ENCODE data around the gene APOBEC3A. TPM values are rescaled to one million over a fixed set of nuclear protein-coding genes. Genes with fewer than 3 reads are reported as not detected.
A peak's percentile ranks its signal among the peaks of the same experiment; 100 is the strongest.

APOBEC3A gene
- total and polyA plus RNA-seq, 3 experiments from 2014 or later, result not detected

- Mint-ChIP-seq H3K4me1 (peaks cover 11 to 16% (median 13%) of the 10 kb centered on the region in 3 donors), H3K27ac (no peak overlapping the region), H3K4me3 (no peak overlapping the region), H3K36me3 (no peaks in the 10 kb centered on the region), H3K9me3 (peaks cover 0 to 2% (median 0%) of the 10 kb centered on the region in 5 donors), H3K27me3 (peaks cover 17 to 62% of the 10 kb centered on the region in 2 donors)
- DNase-seq, result no peak
- CTCF ChIA-PET, result no interaction called here
- peaks cover 8% of the 10 kb centered on the region for H3K4me1 ChIP-seq (ENCODE audit: insufficient read depth, low read length)
- no peak overlapping the region for H3K27ac ChIP-seq (ENCODE audit: low read depth, low read length)
- POLR2A ChIA-PET, result no interaction called here
- H3K36me3 ChIP-seq (ENCODE audit: insufficient read depth, low read length), result no peaks in the 10 kb centered on the region
- H3K27me3 ChIP-seq (ENCODE audit: insufficient read depth, low read length, poor library complexity, severe bottlenecking), result peaks cover 2% of the 10 kb centered on the region
- no peak overlapping the region for H3K4me3 ChIP-seq (ENCODE audit: low read length)
- no peaks in the 10 kb centered on the region for H3K9me3 ChIP-seq (ENCODE audit: low read length)
These were observed 19.9 kb upstream of the APOBEC3A start for GRCh38 chr22:38937541-38937940.

GRCh38 chr22:38938221-38938620, 19.2 kb upstream of the APOBEC3A start:
- Mint-ChIP-seq H3K27me3 (peaks cover 17 to 69% of the 10 kb centered on the region in 2 donors), H3K4me1 (peaks cover 14 to 23% (median 14%) of the 10 kb centered on the region in 3 donors), H3K4me3 (no peak overlapping the region), H3K9me3 (peaks cover 0 to 2% (median 0%) of the 10 kb centered on the region in 5 donors), H3K27ac (no peak overlapping the region), H3K36me3 (no peaks in the 10 kb centered on the region)
- H3K4me1 ChIP-seq (ENCODE audit: insufficient read depth, low read length), result peaks cover 8% of the 10 kb centered on the region
- DNase-seq, result no peak
- CTCF ChIA-PET, result no interaction called here
- no peaks in the 10 kb centered on the region for H3K36me3 ChIP-seq (ENCODE audit: insufficient read depth, low read length)
- no peaks in the 10 kb centered on the region for H3K9me3 ChIP-seq (ENCODE audit: low read length)
- H3K4me3 ChIP-seq (ENCODE audit: low read length), result no peak overlapping the region
- peaks cover 8% of the 10 kb centered on the region for H3K27me3 ChIP-seq (ENCODE audit: insufficient read depth, low read length, poor library complexity, severe bottlenecking)
- POLR2A ChIA-PET, result no interaction called here
- H3K27ac ChIP-seq (ENCODE audit: low read depth, low read length), result no peak overlapping the region

- Mint-ChIP-seq H3K4me3 (no peak overlapping the region), H3K4me1 (peaks cover 16 to 29% (median 19%) of the 10 kb centered on the region in 3 donors), H3K27ac (no peak overlapping the region), H3K27me3 (peaks cover 21 to 73% of the 10 kb centered on the region in 2 donors), H3K9me3 (peaks cover 0 to 2% (median 0%) of the 10 kb centered on the region in 5 donors), H3K36me3 (no peaks in the 10 kb centered on the region)
- Histone ChIP-seq H3K27ac (ENCODE audit: low read depth, low read length) (no peak overlapping the region), H3K9me3 (ENCODE audit: low read length) (no peaks in the 10 kb centered on the region), H3K4me3 (ENCODE audit: low read length) (no peak overlapping the region), H3K4me1 (ENCODE audit: insufficient read depth, low read length) (peaks cover 8% of the 10 kb centered on the region), H3K36me3 (ENCODE audit: insufficient read depth, low read length) (no peaks in the 10 kb centered on the region), H3K27me3 (ENCODE audit: insufficient read depth, low read length, poor library complexity, severe bottlenecking) (peaks cover 13% of the 10 kb centered on the region)
- ChIA-PET POLR2A (no interaction called here), CTCF (no interaction called here)
- DNase-seq, result no peak
These were observed 18.5 kb upstream of the APOBEC3A start for GRCh38 chr22:38938925-38939324.

- no peaks in the 10 kb centered on the region for H3K9me3 Mint-ChIP-seq
- peak overlapping the region in 4 of 7 donors; percentile 80 to 85 (median 84) for H3K4me3 Mint-ChIP-seq
- peaks cover 8% of the 10 kb centered on the region for H3K4me1 ChIP-seq (ENCODE audit: insufficient read depth, low read length)
- CTCF ChIA-PET, result no interaction called here
- no peak for DNase-seq
- peaks cover 22% of the 10 kb centered on the region for H3K27me3 ChIP-seq (ENCODE audit: insufficient read depth, low read length, poor library complexity, severe bottlenecking)
- H3K27me3 Mint-ChIP-seq, result peaks cover 22 to 75% of the 10 kb centered on the region in 2 donors
- H3K27ac ChIP-seq (ENCODE audit: low read depth, low read length), result no peak overlapping the region
- H3K36me3 ChIP-seq (ENCODE audit: insufficient read depth, low read length), result no peaks in the 10 kb centered on the region
- H3K36me3 Mint-ChIP-seq, result no peaks in the 10 kb centered on the region
- POLR2A ChIA-PET, result no interaction called here
- peaks cover 16 to 29% (median 19%) of the 10 kb centered on the region in 3 donors for H3K4me1 Mint-ChIP-seq
- no peak overlapping the region for H3K4me3 ChIP-seq (ENCODE audit: low read length)
- no peak overlapping the region for H3K27ac Mint-ChIP-seq
- H3K9me3 ChIP-seq (ENCODE audit: low read length), result no peaks in the 10 kb centered on the region
These were observed 16.5 kb upstream of the APOBEC3A start for GRCh38 chr22:38940811-38941384.

GRCh38 chr22:38941488-38941987, 15.9 kb upstream of the APOBEC3A start:
- Mint-ChIP-seq H3K27me3 (peaks cover 22 to 78% of the 10 kb centered on the region in 2 donors), H3K36me3 (no peaks in the 10 kb centered on the region), H3K9me3 (no peaks in the 10 kb centered on the region), H3K4me3 (peak overlapping the region; percentile 1 to 86 (median 83)), H3K27ac (peak overlapping the region in 6 of 8 donors; percentile 3 to 74 (median 46)), H3K4me1 (peaks cover 16 to 29% (median 19%) of the 10 kb centered on the region in 3 donors)
- Histone ChIP-seq H3K27ac (ENCODE audit: low read depth, low read length) (no peak overlapping the region), H3K27me3 (ENCODE audit: insufficient read depth, low read length, poor library complexity, severe bottlenecking) (peaks cover 22% of the 10 kb centered on the region), H3K9me3 (ENCODE audit: low read length) (no peaks in the 10 kb centered on the region), H3K4me1 (ENCODE audit: insufficient read depth, low read length) (peaks cover 8% of the 10 kb centered on the region), H3K36me3 (ENCODE audit: insufficient read depth, low read length) (no peaks in the 10 kb centered on the region), H3K4me3 (ENCODE audit: low read length) (peak overlapping the region; percentile 21)
- no peak for DNase-seq
- ChIA-PET CTCF (interaction anchor here (1.9 kb wide), 1 partner anchor 14 kb away, joined by 4 read pairs; no protein-coding TSS in a partner anchor), POLR2A (interaction anchor here (0.6 kb wide), 1 partner anchor 47 kb away, joined by 3 read pairs; no protein-coding TSS in a partner anchor)

- no peak for DNase-seq
- Histone ChIP-seq H3K4me1 (ENCODE audit: insufficient read depth, low read length) (peaks cover 8% of the 10 kb centered on the region), H3K27me3 (ENCODE audit: insufficient read depth, low read length, poor library complexity, severe bottlenecking) (peaks cover 22% of the 10 kb centered on the region), H3K36me3 (ENCODE audit: insufficient read depth, low read length) (no peaks in the 10 kb centered on the region), H3K27ac (ENCODE audit: low read depth, low read length) (no peak overlapping the region), H3K9me3 (ENCODE audit: low read length) (no peaks in the 10 kb centered on the region), H3K4me3 (ENCODE audit: low read length) (no peak overlapping the region)
- POLR2A ChIA-PET, result no interaction called here
- H3K4me1 Mint-ChIP-seq, result peaks cover 16 to 29% (median 19%) of the 10 kb centered on the region in 3 donors
- H3K27me3 Mint-ChIP-seq, result peaks cover 25 to 83% of the 10 kb centered on the region in 2 donors
- no peaks in the 10 kb centered on the region for H3K36me3 Mint-ChIP-seq
- H3K27ac Mint-ChIP-seq, result peak overlapping the region in 1 of 8 donors; percentile 51
- H3K4me3 Mint-ChIP-seq, result peak overlapping the region in 3 of 7 donors; percentile 5 to 80 (median 16)
- CTCF ChIA-PET, result interaction anchor here (1.1 to 1.9 kb wide), 2 partner anchors 14 to 15 kb away, joined by 4 read pairs; no protein-coding TSS in a partner anchor
- no peaks in the 10 kb centered on the region for H3K9me3 Mint-ChIP-seq
These were observed 14.7 kb upstream of the APOBEC3A start for GRCh38 chr22:38942702-38943101.

GRCh38 chr22:38943201-38943600, 14.2 kb upstream of the APOBEC3A start:
- Histone ChIP-seq H3K27ac (ENCODE audit: low read depth, low read length) (no peak overlapping the region), H3K4me1 (ENCODE audit: insufficient read depth, low read length) (peaks cover 8% of the 10 kb centered on the region), H3K9me3 (ENCODE audit: low read length) (no peaks in the 10 kb centered on the region), H3K4me3 (ENCODE audit: low read length) (no peak overlapping the region), H3K27me3 (ENCODE audit: insufficient read depth, low read length, poor library complexity, severe bottlenecking) (peaks cover 22% of the 10 kb centered on the region), H3K36me3 (ENCODE audit: insufficient read depth, low read length) (no peaks in the 10 kb centered on the region)
- H3K36me3 Mint-ChIP-seq, result no peaks in the 10 kb centered on the region
- CTCF ChIA-PET, result interaction anchor here (1.1 to 1.9 kb wide), 2 partner anchors 13 to 16 kb away, joined by 4 read pairs; no protein-coding TSS in a partner anchor
- H3K27ac Mint-ChIP-seq, result peak overlapping the region in 2 of 8 donors; percentile 36 to 56
- H3K9me3 Mint-ChIP-seq, result no peaks in the 10 kb centered on the region
- peak overlapping the region in 3 of 7 donors; percentile 5 to 51 (median 23) for H3K4me3 Mint-ChIP-seq
- peaks cover 27 to 83% of the 10 kb centered on the region in 2 donors for H3K27me3 Mint-ChIP-seq
- no peak for DNase-seq
- H3K4me1 Mint-ChIP-seq, result peaks cover 16 to 29% (median 19%) of the 10 kb centered on the region in 3 donors
- POLR2A ChIA-PET, result no interaction called here

- peaks cover 27 to 80% of the 10 kb centered on the region in 2 donors for H3K27me3 Mint-ChIP-seq
These were observed 13.5 kb upstream of the APOBEC3A start for GRCh38 chr22:38943882-38944281.

More at GRCh38 chr22:38943882-38944281, 13.5 kb upstream of the APOBEC3A start:
- Mint-ChIP-seq H3K4me3 (no peak overlapping the region), H3K4me1 (peaks cover 16 to 29% (median 19%) of the 10 kb centered on the region in 3 donors), H3K27ac (peak overlapping the region in 1 of 8 donors; percentile 36), H3K36me3 (no peaks in the 10 kb centered on the region), H3K9me3 (no peaks in the 10 kb centered on the region)
- Histone ChIP-seq H3K27me3 (ENCODE audit: insufficient read depth, low read length, poor library complexity, severe bottlenecking) (peaks cover 22% of the 10 kb centered on the region), H3K4me1 (ENCODE audit: insufficient read depth, low read length) (peaks cover 8% of the 10 kb centered on the region), H3K36me3 (ENCODE audit: insufficient read depth, low read length) (no peaks in the 10 kb centered on the region), H3K9me3 (ENCODE audit: low read length) (no peaks in the 10 kb centered on the region), H3K27ac (ENCODE audit: low read depth, low read length) (no peak overlapping the region), H3K4me3 (ENCODE audit: low read length) (no peak overlapping the region)
- ChIA-PET POLR2A (interaction anchor here (0.6 kb wide), 1 partner anchor 27 kb away, joined by 3 read pairs; no protein-coding TSS in a partner anchor), CTCF (no interaction called here)
- DNase-seq, result no peak

All from CD8-positive, alpha-beta memory T cell (primary cell).